Loucy (cell line): ENCODE results near the gene LAMB4.

Experiments
- H2AFZ ChIP-seq: fragments of 200-600 bp; sonication (generic); 2 replicates; pipeline ENCODE4 v1.6.0; 2016; ENCODE audit warnings: antibody characterized with exemption, mild to moderate bottlenecking, low read length, moderate library complexity
- H3F3A ChIP-seq: fragments of 200-600 bp; 2 replicates; pipeline ENCODE4 v1.6.0; 2016; ENCODE audit warnings: antibody characterized with exemption, low read depth, mild to moderate bottlenecking
- H3K27me3 ChIP-seq: fragments of 200-600 bp; sonication (generic); 2 replicates; pipeline ENCODE4 v1.6.1; 2014; ENCODE audit warnings: low read length, mild to moderate bottlenecking; ENCODE audit not compliant: insufficient read depth, poor library complexity, severe bottlenecking
- H3K36me3 ChIP-seq: fragments of 200-600 bp; sonication (generic); 2 replicates; pipeline ENCODE4 v1.6.1; 2016; ENCODE audit warnings: low read length; ENCODE audit not compliant: insufficient read depth
- H3K4me1 ChIP-seq: fragments of 200-600 bp; sonication (generic); 2 replicates; pipeline ENCODE4 v1.5.1; 2014; ENCODE audit warnings: low read length, mild to moderate bottlenecking; ENCODE audit not compliant: insufficient read depth, poor library complexity, severe bottlenecking
- H3K4me2 ChIP-seq: fragments of 200-600 bp; sonication (generic); 2 replicates; pipeline ENCODE4 v1.6.0; 2014; ENCODE audit warnings: antibody characterized with exemption, low read length, low read depth, mild to moderate bottlenecking; ENCODE audit not compliant: poor library complexity, severe bottlenecking
- H3K4me3 ChIP-seq: fragments of 200-600 bp; sonication (generic); 2 replicates; pipeline ENCODE4 v1.5.1; 2014; ENCODE audit warnings: low read length, mild to moderate bottlenecking, mixed read lengths; ENCODE audit not compliant: poor library complexity, severe bottlenecking
- H3K79me2 ChIP-seq: fragments of 200-600 bp; sonication (generic); 2 replicates; pipeline ENCODE4 v1.6.1; 2014; ENCODE audit warnings: low read length; ENCODE audit not compliant: insufficient read depth
- H3K9ac ChIP-seq: fragments of 200-600 bp; sonication (generic); 2 replicates; pipeline ENCODE4 v1.6.0; 2014; ENCODE audit warnings: mild to moderate bottlenecking, low read depth, low read length, moderate library complexity; ENCODE audit not compliant: poor library complexity, severe bottlenecking
- H3K9me2 ChIP-seq: fragments of 200-600 bp; sonication (generic); replicated peaks from 2 replicates; pipeline ENCODE4 v1.6.1; 2016; ENCODE audit warnings: low read depth, low read length, mixed read lengths
- H3K9me3 ChIP-seq: fragments of 200-600 bp; sonication (generic); 2 replicates; pipeline ENCODE4 v1.6.1; 2014; ENCODE audit warnings: mild to moderate bottlenecking, antibody characterized with exemption, low read length, low read depth; ENCODE audit not compliant: insufficient read depth
- H4K20me1 ChIP-seq: fragments of 200-600 bp; sonication (generic); 2 replicates; pipeline ENCODE4 v1.6.0; 2014; ENCODE audit warnings: antibody characterized with exemption, low read length, mild to moderate bottlenecking; ENCODE audit not compliant: insufficient read depth, poor library complexity, severe bottlenecking
- CTCF ChIP-seq: fragments of 200-600 bp; sonication (generic); conservative IDR thresholded peaks from 2 replicates; pipeline ENCODE4 v1.5.1; 2014; ENCODE audit warnings: mild to moderate bottlenecking, antibody characterized with exemption, low read length
- EZH2phosphoT487 ChIP-seq: fragments of 200-600 bp; IDR thresholded peaks from 2 replicates; pipeline ENCODE4 v1.6.1; 2018; ENCODE audit warnings: antibody characterized with exemption, mild to moderate bottlenecking, moderate library complexity, borderline replicate concordance

Gene LAMB4

GRCh38 chr7:108079276-108079647 lies 50.9 kb downstream of the LAMB4 start:
- no peak overlapping the region for H3K4me2 ChIP-seq
- H3K9ac ChIP-seq = no peak overlapping the region
- H3K27me3 ChIP-seq = no peaks in the 10 kb centered on the region
- no peaks in the 10 kb centered on the region for H3K9me2 ChIP-seq
- no peaks in the 10 kb centered on the region for H3K9me3 ChIP-seq
- no peaks in the 10 kb centered on the region for H3K36me3 ChIP-seq
- H3K4me1 ChIP-seq = no peaks in the 10 kb centered on the region
- no peak for TF ChIP-seq EZH2phosphoT487
- no peak for TF ChIP-seq CTCF
- no peak overlapping the region for H3K4me3 ChIP-seq
- no peak overlapping the region for H2AFZ ChIP-seq
- H3K79me2 ChIP-seq = no peaks in the 10 kb centered on the region
- no peaks in the 10 kb centered on the region for H4K20me1 ChIP-seq
- no peaks in the 10 kb centered on the region for H3F3A ChIP-seq

- H3K9me3 ChIP-seq = no peaks in the 10 kb centered on the region
- no peak overlapping the region for H3K4me2 ChIP-seq
- H2AFZ ChIP-seq = no peak overlapping the region
- H3K36me3 ChIP-seq = no peaks in the 10 kb centered on the region
- TF ChIP-seq CTCF (no peak), EZH2phosphoT487 (no peak)
- no peaks in the 10 kb centered on the region for H3K79me2 ChIP-seq
- H3F3A ChIP-seq = no peaks in the 10 kb centered on the region
- H3K9ac ChIP-seq = no peak overlapping the region
- no peaks in the 10 kb centered on the region for H3K9me2 ChIP-seq
- H3K4me3 ChIP-seq = no peak overlapping the region
- H3K27me3 ChIP-seq = no peaks in the 10 kb centered on the region
- H3K4me1 ChIP-seq = no peaks in the 10 kb centered on the region
- no peaks in the 10 kb centered on the region for H4K20me1 ChIP-seq
Observed at GRCh38 chr7:108078691-108079090, 51.5 kb downstream of the LAMB4 start.

GRCh38 chr7:108078211-108078673 lies 51.9 kb downstream of the LAMB4 start:
- no peak overlapping the region for H3K4me2 ChIP-seq

More at GRCh38 chr7:108078211-108078673, 51.9 kb downstream of the LAMB4 start:
- Histone ChIP-seq H3K9me3 (no peaks in the 10 kb centered on the region), H3K79me2 (no peaks in the 10 kb centered on the region), H3K4me1 (no peaks in the 10 kb centered on the region), H3K9ac (no peak overlapping the region), H3K9me2 (no peaks in the 10 kb centered on the region), H3K4me3 (no peak overlapping the region), H3F3A (no peaks in the 10 kb centered on the region), H2AFZ (no peak overlapping the region), H3K27me3 (no peaks in the 10 kb centered on the region), H3K36me3 (no peaks in the 10 kb centered on the region), H4K20me1 (no peaks in the 10 kb centered on the region)
- TF ChIP-seq EZH2phosphoT487 (no peak), CTCF (no peak)
